SK-N-SH (cell line): Measurements from ENCODE around the gene LAPTM4A. TPM values are rescaled to one million over a fixed set of nuclear protein-coding genes. Genes with fewer than 3 reads are reported as not detected.

Experiments used
- CTCF ChIA-PET: fragments of 300-600, 350-600 bp; formaldehyde crosslinking; extraction: SDS; loops from one replicate; lab custom pipeline; 2021; lab: Yijun Ruan, JAX
- POLR2A ChIA-PET: fragments of 350-600 bp; sonication (Branson Sonifier 250); formaldehyde crosslinking; extraction: SDS; loops from one replicate; lab custom pipeline; 2020; ENCODE audit warnings: antibody characterized with exemption, inconsistent platforms; lab: Yijun Ruan, JAX
- DNase-seq: peaks from one replicate; pipeline ENCODE4 v3.0.0; 2012
- H2AFZ ChIP-seq: fragments of 200-600 bp; sonication (generic); 2 replicates; pipeline ENCODE4 v1.8.1; 2016; ENCODE audit warnings: antibody characterized with exemption, mild to moderate bottlenecking, low read depth
- H3F3A ChIP-seq: fragments of 200-600 bp; sonication (generic); replicated peaks from 2 replicates; pipeline ENCODE3; 2016; ENCODE audit warnings: antibody characterized with exemption, mild to moderate bottlenecking; ENCODE audit not compliant: insufficient read depth
- H3K27ac ChIP-seq, 2 experiments: fragments of 200-500 bp in 1 of 2; fragments of 200-600 bp in 1 of 2; sonication (Bioruptor generic) in 1 of 2; sonication (generic), shearing (Covaris generic) in 1 of 2; 2 replicates each; pipeline versions ENCODE4 v1.5.1 to v1.6.1; 2014 to 2016; ENCODE audit warnings: low read depth in 2 of 2, inconsistent platforms in 1 of 2, low read length in 1 of 2, mild to moderate bottlenecking in 1 of 2, mixed read lengths in 1 of 2
- H3K27me3 ChIP-seq: fragments of 200-600 bp; sonication (generic), shearing (Covaris generic); 2 replicates; pipeline ENCODE4 v1.6.1; 2016; ENCODE audit warnings: mixed run types; ENCODE audit not compliant: insufficient read depth
- H3K36me3 ChIP-seq, 2 experiments: fragments of 200-500 bp in 1 of 2; fragments of 200-600 bp in 1 of 2; sonication (Bioruptor generic) in 1 of 2; sonication (generic) in 1 of 2; replicated peaks in 1 of 2; 2 replicates each; pipeline versions ENCODE3 to v1.5.1; 2014 to 2016; ENCODE audit warnings: low read length in 1 of 2, mild to moderate bottlenecking in 1 of 2; ENCODE audit not compliant: insufficient read depth in 2 of 2, control insufficient read depth in 1 of 2
- H3K4me1 ChIP-seq, 2 experiments: fragments of 200-500 bp in 1 of 2; fragments of 200-600 bp in 1 of 2; sonication (Bioruptor generic) in 1 of 2; sonication (generic), shearing (Covaris generic) in 1 of 2; 2 replicates each; pipeline versions ENCODE4 v1.5.1 to v1.6.1; 2014 to 2016; ENCODE audit warnings: low read depth in 1 of 2, low read length in 1 of 2, mixed run types in 1 of 2; ENCODE audit not compliant: insufficient read depth in 2 of 2, control insufficient read depth in 1 of 2
- H3K4me2 ChIP-seq: fragments of 200-600 bp; sonication (generic), shearing (Covaris generic); 2 replicates; pipeline ENCODE4 v1.6.1; 2017; ENCODE audit warnings: mixed run types
- H3K4me3 ChIP-seq, 2 experiments: fragments of 200-500 bp in 1 of 2; fragments of 200-600 bp in 1 of 2; sonication (Bioruptor generic) in 1 of 2; sonication (generic), shearing (Covaris generic) in 1 of 2; 2 replicates each; pipeline versions ENCODE4 v1.5.1 to v1.8.1; 2014 to 2016; ENCODE audit warnings: low read depth in 2 of 2, inconsistent platforms in 1 of 2, low read length in 1 of 2, mild to moderate bottlenecking in 1 of 2, mixed read lengths in 1 of 2, moderate library complexity in 1 of 2
- H3K79me2 ChIP-seq: fragments of 200-600 bp; sonication (generic); 2 replicates; pipeline ENCODE4 v1.8.1; 2017; ENCODE audit warnings: mild to moderate bottlenecking; ENCODE audit not compliant: insufficient read depth
- H3K9ac ChIP-seq: fragments of 200-600 bp; sonication (generic); 2 replicates; pipeline ENCODE4 v1.6.1; 2017; ENCODE audit warnings: mixed run types
- H3K9me2 ChIP-seq: fragments of 200-600 bp; sonication (generic); 2 replicates; pipeline ENCODE4 v1.6.1; 2017; ENCODE audit warnings: mixed run types
- H3K9me3 ChIP-seq: fragments of 200-600 bp; sonication (generic); 2 replicates; pipeline ENCODE4 v1.6.1; 2017; ENCODE audit warnings: mixed run types, mild to moderate bottlenecking, moderate library complexity
- H4K20me1 ChIP-seq: fragments of 200-600 bp; sonication (generic); 2 replicates; pipeline ENCODE4 v1.6.1; 2017; ENCODE audit warnings: mild to moderate bottlenecking, mixed run types; ENCODE audit not compliant: insufficient read depth
- CHD2 ChIP-seq: fragments of 150-350 bp; IDR thresholded peaks from 2 replicates; pipeline ENCODE4 v1.6.1; 2018; ENCODE audit warnings: low read length; ENCODE audit not compliant: partially characterized antibody
- EP300 ChIP-seq, 2 experiments: IDR thresholded peaks; 2 replicates each; pipeline versions ENCODE4 v1.4.0 to v1.6.1; 2012; ENCODE audit warnings: borderline replicate concordance in 1 of 2, low read depth in 1 of 2, low read length in 1 of 2
- EZH2phosphoT487 ChIP-seq: fragments of 200-600 bp; sonication (generic); IDR thresholded peaks from 2 replicates; pipeline ENCODE4 v1.6.1; 2017; ENCODE audit warnings: low read depth, mixed run types, mild to moderate bottlenecking, antibody characterized with exemption, moderate library complexity, borderline replicate concordance
- FOXJ3 ChIP-seq: sonication (generic); formaldehyde crosslinking; IDR thresholded peaks from 2 replicates; pipeline ENCODE4 v1.5.1; 2020; ENCODE audit warnings: mild to moderate bottlenecking, missing genetic modification reagents
- FOXM1 ChIP-seq: IDR thresholded peaks from 2 replicates; pipeline ENCODE4 v1.4.0; 2012; ENCODE audit warnings: low read depth, mild to moderate bottlenecking
- GABPA ChIP-seq: IDR thresholded peaks from 2 replicates; pipeline ENCODE4 v1.4.0; 2012; ENCODE audit warnings: low read depth, mild to moderate bottlenecking
- GATA2 ChIP-seq: sonication (generic); formaldehyde crosslinking; IDR thresholded peaks from 2 replicates; pipeline ENCODE4 v1.5.0; 2020; ENCODE audit warnings: mild to moderate bottlenecking, missing genetic modification reagents
- JUND ChIP-seq: IDR thresholded peaks from 2 replicates; pipeline ENCODE4 v1.4.0; 2012
- MEF2A ChIP-seq: IDR thresholded peaks from 2 replicates; pipeline ENCODE4 v1.4.0; 2012; ENCODE audit warnings: low read depth, borderline replicate concordance
- MXI1 ChIP-seq: IDR thresholded peaks from 2 replicates; pipeline ENCODE4 v1.6.1; 2012; ENCODE audit warnings: mild to moderate bottlenecking, low read depth, low read length, improper control_type of control experiment
- NFIC ChIP-seq: IDR thresholded peaks from 2 replicates; pipeline ENCODE4 v1.4.0; 2012; ENCODE audit warnings: borderline replicate concordance
- POLR2AphosphoS5 ChIP-seq: IDR thresholded peaks from 2 replicates; pipeline ENCODE4 v1.6.1; 2012; ENCODE audit warnings: low read depth, low read length
- RAD21 ChIP-seq: IDR thresholded peaks from 2 replicates; pipeline ENCODE4 v1.6.1; 2012; ENCODE audit warnings: mild to moderate bottlenecking, low read length
- RFX5 ChIP-seq: IDR thresholded peaks from 2 replicates; pipeline ENCODE4 v1.6.1; 2012; ENCODE audit warnings: mild to moderate bottlenecking, improper control_type of control experiment, low read length
- RXRA ChIP-seq: IDR thresholded peaks from 2 replicates; pipeline ENCODE4 v1.4.0; 2012; ENCODE audit warnings: low read depth, mild to moderate bottlenecking, borderline replicate concordance
- TAF1 ChIP-seq: IDR thresholded peaks from 2 replicates; pipeline ENCODE4 v1.6.1; 2012; ENCODE audit warnings: low read depth, mild to moderate bottlenecking, low read length, moderate library complexity, borderline replicate concordance
- TCF12 ChIP-seq: IDR thresholded peaks from 2 replicates; pipeline ENCODE4 v1.4.0; 2012
- WGBS: methylation state at CpG from one replicate; pipeline ENCODE4 v1.1.6; 2017; ENCODE audit warnings: low lambda C conversion rate; 5-methylcytosine and 5-hydroxymethylcytosine counted together
- polyA plus RNA-seq, 3 experiments: library from polyadenylated mRNA; depleted of rRNA; stranded (reverse); fragments of >200 nt; gene quantifications; 2 replicates each; pipeline ENCODE4 v1.2.3, GENCODE V29; 2012
- TF ChIP-seq, protein P1 (sequence below): IDR thresholded peaks from 2 replicates; pipeline ENCODE4; 2012
- TF ChIP-seq, protein P2 (sequence below): fragments of 150-350 bp; IDR thresholded peaks from 2 replicates; pipeline ENCODE4 v1.6.1; 2016; ENCODE audit warnings: mild to moderate bottlenecking, low read depth, low read length
- TF ChIP-seq, protein P3 (sequence below): IDR thresholded peaks from 2 replicates; pipeline ENCODE4 v1.4.0; 2012; ENCODE audit warnings: low read depth, borderline replicate concordance
- TF ChIP-seq, protein P4 (sequence below): IDR thresholded peaks from 2 replicates; pipeline ENCODE4 v1.4.0; 2012; ENCODE audit warnings: low read depth
- TF ChIP-seq, protein P5 (sequence below): IDR thresholded peaks from 2 replicates; pipeline ENCODE4 v1.6.1; 2012; ENCODE audit warnings: mild to moderate bottlenecking, low read depth, low read length, moderate library complexity
- TF ChIP-seq, protein P6 (sequence below): IDR thresholded peaks from 2 replicates; pipeline ENCODE4 v1.4.0; 2012; ENCODE audit warnings: low read depth, borderline replicate concordance

LAPTM4A gene
- polyA plus RNA-seq, 1 of the 3 experiments (the other 2 are of a cell fraction) = 306 TPM

DNA sequence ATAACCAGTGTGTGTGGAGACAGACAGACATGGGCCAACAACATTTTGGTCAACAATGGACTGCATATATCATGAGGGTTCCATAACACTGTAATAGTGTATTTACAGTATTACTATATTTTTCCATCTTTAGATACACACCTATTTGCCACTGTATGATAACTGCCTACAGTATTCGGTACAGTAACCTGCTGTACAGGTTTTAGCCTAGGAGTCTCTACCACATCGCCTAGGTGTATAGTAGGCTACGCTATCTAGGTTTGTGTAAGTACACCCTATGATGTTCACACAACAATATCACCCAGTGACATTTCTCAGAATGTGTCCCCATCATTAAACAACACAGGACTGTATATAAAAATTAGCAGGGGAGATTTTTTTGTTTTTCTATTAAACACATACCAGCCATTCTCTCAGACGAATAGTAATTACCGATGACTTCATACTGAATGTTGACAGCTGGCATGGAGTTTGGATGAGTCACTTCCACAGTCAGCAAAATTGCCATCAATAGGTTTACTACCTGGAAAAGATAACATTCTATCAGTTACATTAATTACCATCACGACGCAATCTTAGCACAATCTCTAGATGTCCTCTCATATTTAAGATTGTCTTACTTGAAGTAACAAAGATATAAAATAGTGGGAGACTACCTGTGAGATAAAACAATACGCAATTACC, 10.8 kb downstream of the LAPTM4A start:
- DNase-seq = no peak
- Histone ChIP-seq H3K9me3 (no peaks in the 10 kb centered on the region), H4K20me1 (peaks cover 70% of the 10 kb centered on the region), H3K27me3 (no peaks in the 10 kb centered on the region), H3K79me2 (peaks cover 89% of the 10 kb centered on the region), H3K4me3 (no peak overlapping the region), H3F3A (no peaks in the 10 kb centered on the region), H3K36me3 (peaks cover 43 to 59% of the 10 kb centered on the region in 2 experiments), H3K27ac (no peak overlapping the region), H3K9me2 (no peaks in the 10 kb centered on the region), H3K4me2 (no peak overlapping the region), H3K9ac (no peak overlapping the region), H3K4me1 (peaks cover 3 to 4% of the 10 kb centered on the region in 2 experiments; a peak in 3 of 4 replicates), H2AFZ (no peak overlapping the region)
- POLR2A ChIA-PET = no interaction called here
- CTCF ChIA-PET = interaction anchor here (1.5 to 8.0 kb wide), 4 partner anchors 10 to 63 kb away, joined by 3 to 82 read pairs (median 5); partner anchors contain the start of gene MATN3
- 76% methylated on average over 8 of the region's 8 CpGs for WGBS
- TF ChIP-seq CHD2 (no peak), MXI1 (no peak), TCF12 (peak; percentile 49; the same call in 1 of the 2 replicates), TAF1 (no peak), RFX5 (no peak), GABPA (no peak), MEF2A (no peak), RXRA (no peak), FOXM1 (no peak), POLR2AphosphoS5 (no peak), NFIC (no peak), FOXJ3 (no peak), EZH2phosphoT487 (no peak), EP300 (IDR thresholded peaks at IDR 0.05; ENCODE audit: borderline replicate concordance in 1 of 2, low read depth in 1 of 2, low read length in 1 of 2) (no peak), GATA2 (CRISPR knock-in tag) (no peak), RAD21 (no peak), JUND (peak; percentile 62; the same call in 1 of the 2 replicates)
- TF ChIP-seq, protein P1, sequence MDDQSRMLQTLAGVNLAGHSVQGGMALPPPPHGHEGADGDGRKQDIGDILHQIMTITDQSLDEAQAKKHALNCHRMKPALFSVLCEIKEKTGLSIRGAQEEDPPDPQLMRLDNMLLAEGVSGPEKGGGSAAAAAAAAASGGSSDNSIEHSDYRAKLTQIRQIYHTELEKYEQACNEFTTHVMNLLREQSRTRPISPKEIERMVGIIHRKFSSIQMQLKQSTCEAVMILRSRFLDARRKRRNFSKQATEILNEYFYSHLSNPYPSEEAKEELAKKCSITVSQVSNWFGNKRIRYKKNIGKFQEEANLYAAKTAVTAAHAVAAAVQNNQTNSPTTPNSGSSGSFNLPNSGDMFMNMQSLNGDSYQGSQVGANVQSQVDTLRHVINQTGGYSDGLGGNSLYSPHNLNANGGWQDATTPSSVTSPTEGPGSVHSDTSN = peak; percentile 46; the same call in 1 of the 2 replicates
- TF ChIP-seq, protein P2, sequence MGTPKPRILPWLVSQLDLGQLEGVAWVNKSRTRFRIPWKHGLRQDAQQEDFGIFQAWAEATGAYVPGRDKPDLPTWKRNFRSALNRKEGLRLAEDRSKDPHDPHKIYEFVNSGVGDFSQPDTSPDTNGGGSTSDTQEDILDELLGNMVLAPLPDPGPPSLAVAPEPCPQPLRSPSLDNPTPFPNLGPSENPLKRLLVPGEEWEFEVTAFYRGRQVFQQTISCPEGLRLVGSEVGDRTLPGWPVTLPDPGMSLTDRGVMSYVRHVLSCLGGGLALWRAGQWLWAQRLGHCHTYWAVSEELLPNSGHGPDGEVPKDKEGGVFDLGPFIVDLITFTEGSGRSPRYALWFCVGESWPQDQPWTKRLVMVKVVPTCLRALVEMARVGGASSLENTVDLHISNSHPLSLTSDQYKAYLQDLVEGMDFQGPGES = no peak
- TF ChIP-seq, protein P3, sequence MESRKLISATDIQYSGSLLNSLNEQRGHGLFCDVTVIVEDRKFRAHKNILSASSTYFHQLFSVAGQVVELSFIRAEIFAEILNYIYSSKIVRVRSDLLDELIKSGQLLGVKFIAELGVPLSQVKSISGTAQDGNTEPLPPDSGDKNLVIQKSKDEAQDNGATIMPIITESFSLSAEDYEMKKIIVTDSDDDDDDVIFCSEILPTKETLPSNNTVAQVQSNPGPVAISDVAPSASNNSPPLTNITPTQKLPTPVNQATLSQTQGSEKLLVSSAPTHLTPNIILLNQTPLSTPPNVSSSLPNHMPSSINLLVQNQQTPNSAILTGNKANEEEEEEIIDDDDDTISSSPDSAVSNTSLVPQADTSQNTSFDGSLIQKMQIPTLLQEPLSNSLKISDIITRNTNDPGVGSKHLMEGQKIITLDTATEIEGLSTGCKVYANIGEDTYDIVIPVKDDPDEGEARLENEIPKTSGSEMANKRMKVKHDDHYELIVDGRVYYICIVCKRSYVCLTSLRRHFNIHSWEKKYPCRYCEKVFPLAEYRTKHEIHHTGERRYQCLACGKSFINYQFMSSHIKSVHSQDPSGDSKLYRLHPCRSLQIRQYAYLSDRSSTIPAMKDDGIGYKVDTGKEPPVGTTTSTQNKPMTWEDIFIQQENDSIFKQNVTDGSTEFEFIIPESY = no peak
- TF ChIP-seq, protein P4, sequence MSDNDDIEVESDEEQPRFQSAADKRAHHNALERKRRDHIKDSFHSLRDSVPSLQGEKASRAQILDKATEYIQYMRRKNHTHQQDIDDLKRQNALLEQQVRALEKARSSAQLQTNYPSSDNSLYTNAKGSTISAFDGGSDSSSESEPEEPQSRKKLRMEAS = no peak
- TF ChIP-seq, protein P5, sequence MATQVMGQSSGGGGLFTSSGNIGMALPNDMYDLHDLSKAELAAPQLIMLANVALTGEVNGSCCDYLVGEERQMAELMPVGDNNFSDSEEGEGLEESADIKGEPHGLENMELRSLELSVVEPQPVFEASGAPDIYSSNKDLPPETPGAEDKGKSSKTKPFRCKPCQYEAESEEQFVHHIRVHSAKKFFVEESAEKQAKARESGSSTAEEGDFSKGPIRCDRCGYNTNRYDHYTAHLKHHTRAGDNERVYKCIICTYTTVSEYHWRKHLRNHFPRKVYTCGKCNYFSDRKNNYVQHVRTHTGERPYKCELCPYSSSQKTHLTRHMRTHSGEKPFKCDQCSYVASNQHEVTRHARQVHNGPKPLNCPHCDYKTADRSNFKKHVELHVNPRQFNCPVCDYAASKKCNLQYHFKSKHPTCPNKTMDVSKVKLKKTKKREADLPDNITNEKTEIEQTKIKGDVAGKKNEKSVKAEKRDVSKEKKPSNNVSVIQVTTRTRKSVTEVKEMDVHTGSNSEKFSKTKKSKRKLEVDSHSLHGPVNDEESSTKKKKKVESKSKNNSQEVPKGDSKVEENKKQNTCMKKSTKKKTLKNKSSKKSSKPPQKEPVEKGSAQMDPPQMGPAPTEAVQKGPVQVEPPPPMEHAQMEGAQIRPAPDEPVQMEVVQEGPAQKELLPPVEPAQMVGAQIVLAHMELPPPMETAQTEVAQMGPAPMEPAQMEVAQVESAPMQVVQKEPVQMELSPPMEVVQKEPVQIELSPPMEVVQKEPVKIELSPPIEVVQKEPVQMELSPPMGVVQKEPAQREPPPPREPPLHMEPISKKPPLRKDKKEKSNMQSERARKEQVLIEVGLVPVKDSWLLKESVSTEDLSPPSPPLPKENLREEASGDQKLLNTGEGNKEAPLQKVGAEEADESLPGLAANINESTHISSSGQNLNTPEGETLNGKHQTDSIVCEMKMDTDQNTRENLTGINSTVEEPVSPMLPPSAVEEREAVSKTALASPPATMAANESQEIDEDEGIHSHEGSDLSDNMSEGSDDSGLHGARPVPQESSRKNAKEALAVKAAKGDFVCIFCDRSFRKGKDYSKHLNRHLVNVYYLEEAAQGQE = no peak
- TF ChIP-seq, protein P6, sequence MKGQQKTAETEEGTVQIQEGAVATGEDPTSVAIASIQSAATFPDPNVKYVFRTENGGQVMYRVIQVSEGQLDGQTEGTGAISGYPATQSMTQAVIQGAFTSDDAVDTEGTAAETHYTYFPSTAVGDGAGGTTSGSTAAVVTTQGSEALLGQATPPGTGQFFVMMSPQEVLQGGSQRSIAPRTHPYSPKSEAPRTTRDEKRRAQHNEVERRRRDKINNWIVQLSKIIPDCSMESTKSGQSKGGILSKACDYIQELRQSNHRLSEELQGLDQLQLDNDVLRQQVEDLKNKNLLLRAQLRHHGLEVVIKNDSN = no peak
